Tibial nerve (tissue), 4 donors: ENCODE measurements around the gene FBXL17. TPM values are rescaled to one million over a fixed set of nuclear protein-coding genes. Genes with fewer than 3 reads are reported as not detected.

ENCODE experiments used
- DNase-seq, 2 donors: peaks; one replicate each; pipeline ENCODE4 v3.0.0-alpha.2; 2019; ENCODE audit warnings: low spot score in 2 of 2
- H3K27ac ChIP-seq, 4 donors: fragments of 200-600 bp; sonication (generic) in 3 of 4; one replicate each; pipeline ENCODE4 v1.5.1; 2017 to 2019; ENCODE audit warnings: mild to moderate bottlenecking in 1 of 4
- H3K27me3 ChIP-seq, 2 donors: fragments of 200-600 bp; sonication (generic) in 1 of 2; one replicate each; pipeline versions ENCODE4 v1.5.1 to v1.6.0; 2017 to 2019
- H3K36me3 ChIP-seq, 3 donors: fragments of 200-600 bp; sonication (generic); one replicate each; pipeline ENCODE4 v1.5.1; 2018 to 2019
- H3K4me1 ChIP-seq, 4 donors: fragments of 200-600 bp; sonication (generic) in 3 of 4; one replicate each; pipeline ENCODE4 v1.5.1; 2017 to 2019
- H3K4me3 ChIP-seq, 4 donors: fragments of 200-600 bp; sonication (generic) in 3 of 4; one replicate each; pipeline ENCODE4 v1.5.1; 2017 to 2019; ENCODE audit warnings: mild to moderate bottlenecking in 1 of 4, moderate library complexity in 1 of 4
- H3K9me3 ChIP-seq, 4 donors: fragments of 200-600 bp; sonication (generic) in 3 of 4; one replicate each; pipeline ENCODE4 v1.5.1; 2017 to 2019
- CTCF ChIP-seq, 5 experiments: fragments of 200-600 bp in 3 of 5; fragments of 450-650 bp in 2 of 5; sonication (generic) in 3 of 5; IDR thresholded peaks; one replicate each; pipeline ENCODE4 v1.5.1; 2016 to 2019; ENCODE audit warnings: antibody characterized with exemption in 5 of 5, mild to moderate bottlenecking in 3 of 5, moderate library complexity in 2 of 5
- EP300 ChIP-seq, 2 donors: sonication (generic); formaldehyde crosslinking; IDR thresholded peaks; one replicate each; pipeline ENCODE4 v1.6.1; 2017; ENCODE audit warnings: antibody characterized with exemption in 2 of 2, mild to moderate bottlenecking in 1 of 2
- POLR2A ChIP-seq, 2 donors: fragments of 450-650 bp; IDR thresholded peaks; one replicate each; pipeline ENCODE4 v1.6.1; 2017; ENCODE audit warnings: antibody characterized with exemption in 2 of 2, mild to moderate bottlenecking in 2 of 2, moderate library complexity in 2 of 2
- WGBS, 2 donors: methylation state at CpG; one replicate each; pipeline ENCODE4 v1.1.5; 2018; 5-methylcytosine and 5-hydroxymethylcytosine counted together
- total RNA-seq, 4 donors: library from RNA; depleted of rRNA; stranded (reverse); fragments of >200 nt; gene quantifications; one replicate each; pipeline ENCODE4 v1.1.0, GENCODE V29; 2016

Gene FBXL17
- total RNA-seq, 4 donors from 2014 or later: 16.5 to 19.0 (median 17.6) TPM

GRCh38 chr5:107975568-107975967, 406.3 kb downstream of the FBXL17 start:
- TF ChIP-seq POLR2A (IDR thresholded peaks at IDR 0.05) (no peak), CTCF (IDR thresholded peaks at IDR 0.05) (no peak)
- H3K4me1 ChIP-seq: no peaks in the 10 kb centered on the region
- DNase-seq: no peak
- H3K27ac ChIP-seq: no peak overlapping the region
- no peaks in the 10 kb centered on the region for H3K27me3 ChIP-seq
- H3K9me3 ChIP-seq: no peaks in the 10 kb centered on the region
- no peaks in the 10 kb centered on the region for H3K36me3 ChIP-seq
- WGBS, 2 donors: 75 to 80% methylated on average over 3 of the region's 3 CpGs
- H3K4me3 ChIP-seq: no peak overlapping the region

GRCh38 chr5:107971846-107972245, 410.1 kb downstream of the FBXL17 start:
- no peaks in the 10 kb centered on the region for H3K4me1 ChIP-seq
- no peak for DNase-seq
- H3K9me3 ChIP-seq: no peaks in the 10 kb centered on the region
- TF ChIP-seq POLR2A (IDR thresholded peaks at IDR 0.05) (no peak), CTCF (IDR thresholded peaks at IDR 0.05) (no peak), EP300 (IDR thresholded peaks at IDR 0.05) (no peak)
- no peak overlapping the region for H3K27ac ChIP-seq
- WGBS, 2 donors: 95 to 100% methylated on average over 1 of the region's 1 CpG
- no peaks in the 10 kb centered on the region for H3K27me3 ChIP-seq
- no peak overlapping the region for H3K4me3 ChIP-seq
- H3K36me3 ChIP-seq: no peaks in the 10 kb centered on the region

GRCh38 chr5:107969847-107970246, 412.1 kb downstream of the FBXL17 start:
- Histone ChIP-seq H3K4me3 (no peak overlapping the region), H3K9me3 (no peaks in the 10 kb centered on the region), H3K4me1 (no peaks in the 10 kb centered on the region), H3K27ac (no peak overlapping the region), H3K27me3 (no peaks in the 10 kb centered on the region), H3K36me3 (no peaks in the 10 kb centered on the region)
- DNase-seq: no peak
- TF ChIP-seq EP300 (IDR thresholded peaks at IDR 0.05) (no peak), CTCF (IDR thresholded peaks at IDR 0.05) (no peak), POLR2A (IDR thresholded peaks at IDR 0.05) (no peak)

- TF ChIP-seq CTCF (IDR thresholded peaks at IDR 0.05): no peak
- DNase-seq: no peak
- no peak overlapping the region for H3K27ac ChIP-seq
- no peaks in the 10 kb centered on the region for H3K4me1 ChIP-seq
- H3K27me3 ChIP-seq: no peaks in the 10 kb centered on the region
- H3K4me3 ChIP-seq: no peak overlapping the region
- 45 to 69% methylated on average over 4 of the region's 4 CpGs for WGBS, 2 donors
- no peaks in the 10 kb centered on the region for H3K9me3 ChIP-seq
- no peaks in the 10 kb centered on the region for H3K36me3 ChIP-seq
These were observed 412.9 kb downstream of the FBXL17 start for GRCh38 chr5:107968998-107969397.

- no peaks in the 10 kb centered on the region for H3K4me1 ChIP-seq
- DNase-seq: no peak
- TF ChIP-seq EP300 (IDR thresholded peaks at IDR 0.05) (no peak), CTCF (IDR thresholded peaks at IDR 0.05) (no peak), POLR2A (IDR thresholded peaks at IDR 0.05) (no peak)
- no peak overlapping the region for H3K4me3 ChIP-seq
- no peaks in the 10 kb centered on the region for H3K27me3 ChIP-seq
- no peaks in the 10 kb centered on the region for H3K36me3 ChIP-seq
- H3K27ac ChIP-seq: no peak overlapping the region
- H3K9me3 ChIP-seq: no peaks in the 10 kb centered on the region
These were observed 413.5 kb downstream of the FBXL17 start for GRCh38 chr5:107968406-107968843.
